Muscle of arm (tissue), 12 donors: Measurements from ENCODE around the gene MEF2D. TPM values are rescaled to one million over a fixed set of nuclear protein-coding genes. Genes with fewer than 3 reads are reported as not detected.

Source experiments
- DNase-seq: peaks from one replicate; pipeline ENCODE4 v3.0.0-alpha.2; 2013
- polyA plus RNA-seq, 12 donors: library from polyadenylated mRNA; unstranded; fragments of 120-200 nt; gene quantifications; one replicate each; pipeline ENCODE4 v1.2.1, GENCODE V29; 2013; ENCODE audit not compliant: insufficient read length in 12 of 12

Gene MEF2D
- polyA plus RNA-seq, 12 donors: 44.4 to 95.3 (median 69.1) TPM; not detected in 1

DNA sequence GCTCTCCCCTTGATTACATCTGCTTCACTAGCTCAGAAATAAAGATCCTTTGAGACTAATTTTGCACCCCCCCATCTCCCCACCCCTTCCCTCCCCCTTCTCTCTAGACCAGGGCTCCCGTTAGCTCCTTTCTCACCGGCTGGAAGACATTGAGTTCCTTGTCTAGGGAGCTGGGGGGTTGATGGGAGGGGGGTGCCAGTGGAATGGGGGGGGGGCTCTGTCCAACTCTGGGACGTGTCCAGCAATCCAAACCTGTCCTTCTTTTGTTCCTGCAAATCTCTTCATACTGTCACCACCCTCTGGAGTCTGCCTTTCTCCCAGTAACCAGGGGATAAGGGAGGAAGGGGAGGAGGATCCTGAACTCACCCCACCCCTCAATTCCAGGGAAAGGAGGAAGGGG, 69.7 kb downstream of the MEF2D start:
- no peak for DNase-seq

DNA sequence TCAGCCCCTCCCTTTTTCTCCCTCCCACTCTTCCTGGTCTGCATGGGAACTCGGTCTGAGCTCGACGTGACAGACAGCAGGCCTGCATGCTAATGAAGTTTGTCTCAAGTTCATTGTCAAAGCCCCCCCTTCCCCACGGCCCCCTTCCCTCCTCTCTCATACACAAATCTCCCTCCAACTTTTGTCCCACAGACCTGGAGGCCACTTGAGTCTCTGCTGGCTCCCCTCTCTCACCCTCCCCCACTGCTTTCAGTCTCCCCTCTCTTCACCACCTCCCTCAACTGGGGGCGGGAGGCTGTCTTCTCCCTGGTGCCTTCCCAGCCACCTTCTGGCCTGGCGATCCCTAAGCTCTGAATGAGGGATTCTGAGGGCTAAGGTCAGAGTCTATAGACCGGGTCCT, 70.3 kb downstream of the MEF2D start:
- DNase-seq: no peak

DNA sequence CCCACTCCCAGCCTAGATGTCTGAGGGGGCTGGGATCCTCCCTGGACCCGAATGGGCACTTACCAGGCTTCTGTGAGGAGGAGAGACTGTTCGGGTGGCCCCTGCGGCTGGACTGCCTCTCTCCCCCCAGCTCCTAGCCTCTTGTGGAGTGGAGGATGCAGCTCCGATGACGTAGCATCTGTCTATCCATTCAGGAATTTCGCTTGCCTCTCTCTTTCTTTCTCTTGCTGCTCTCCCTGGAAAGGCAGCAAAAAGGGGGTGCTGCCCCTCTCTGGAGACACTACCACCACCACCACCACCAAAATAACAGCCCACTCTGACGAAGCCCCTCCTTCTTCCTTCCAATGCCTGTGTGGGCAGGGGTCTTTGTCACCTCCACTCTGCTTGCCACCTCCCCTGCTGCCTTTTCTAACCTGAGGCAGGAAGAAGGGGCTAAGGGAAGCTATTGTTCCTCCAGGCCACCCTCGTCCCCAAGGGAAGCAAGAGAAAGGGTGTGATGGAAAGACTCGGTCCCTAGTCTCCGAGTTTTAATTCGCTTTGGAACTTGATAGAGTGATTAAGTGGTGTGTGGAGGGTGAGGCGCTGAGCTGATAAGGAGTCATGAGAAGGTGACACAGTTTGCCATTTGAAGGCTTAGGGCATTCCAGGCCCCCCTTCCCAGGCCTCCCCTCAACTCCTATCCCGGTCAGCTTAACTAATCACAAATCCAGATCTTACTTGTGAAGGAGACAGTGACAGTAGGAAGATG, 71.1 kb downstream of the MEF2D start:
- DNase-seq: no peak

DNA sequence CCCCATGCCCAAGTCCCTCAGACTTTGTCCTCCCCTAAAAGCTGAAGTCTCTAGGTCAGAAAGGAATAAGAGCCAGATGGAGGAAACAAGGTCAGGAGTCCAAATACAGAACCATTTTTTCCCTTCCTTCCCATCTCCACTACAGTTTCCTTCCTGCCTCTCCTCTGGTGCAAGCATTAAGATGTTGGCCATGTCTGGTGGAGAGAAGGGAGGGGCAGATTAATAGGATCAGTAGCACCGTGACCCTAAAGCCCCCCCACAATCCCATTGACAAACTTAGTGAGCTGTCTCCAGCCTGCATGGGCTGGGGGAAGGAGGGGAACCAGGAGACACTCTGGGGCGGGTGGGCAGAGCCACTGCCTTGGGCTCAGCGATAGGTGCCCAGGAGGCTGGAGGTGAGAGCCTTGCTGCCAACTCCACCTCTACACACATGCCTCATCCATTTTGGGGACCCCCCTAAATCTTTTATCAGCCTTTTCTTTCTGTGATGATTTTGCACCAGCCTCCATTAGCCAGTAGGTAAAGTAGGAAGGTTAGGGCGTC, 71.8 kb downstream of the MEF2D start:
- no peak for DNase-seq

DNA sequence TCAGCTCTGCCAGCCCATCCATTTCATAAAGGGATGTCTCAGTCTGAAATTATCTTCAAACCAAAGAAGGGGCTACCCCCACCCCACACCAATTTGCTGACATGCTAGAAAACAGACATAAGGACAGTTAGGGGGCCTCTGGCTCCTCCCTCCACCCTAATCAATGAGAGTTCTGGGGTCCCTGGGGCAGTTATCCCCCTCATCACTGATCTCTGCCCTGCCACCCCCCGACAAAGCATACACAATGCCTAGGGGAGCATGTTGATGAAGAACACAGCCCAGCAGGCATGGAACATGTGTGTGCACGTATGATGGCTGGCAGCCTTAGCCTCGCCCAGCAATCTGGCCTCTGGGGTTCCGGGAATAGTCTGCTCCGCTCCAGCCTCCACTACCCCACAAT, 72.6 kb downstream of the MEF2D start:
- no peak for DNase-seq

GRCh38 chr1:156425943-156426342, 74.6 kb downstream of the MEF2D start:
- DNase-seq: no peak

- DNase-seq: no peak
These were observed 75.7 kb downstream of the MEF2D start for GRCh38 chr1:156424806-156425432.

- DNase-seq: no peak
These were observed 76.9 kb downstream of the MEF2D start for GRCh38 chr1:156423422-156424352.

GRCh38 chr1:156422602-156423091, 77.9 kb downstream of the MEF2D start:
- DNase-seq: no peak

- no peak for DNase-seq
These were observed 78.5 kb downstream of the MEF2D start for GRCh38 chr1:156421939-156422601.

- DNase-seq: peak; percentile 66
These were observed 79.3 kb downstream of the MEF2D start for GRCh38 chr1:156421062-156421938.

DNA sequence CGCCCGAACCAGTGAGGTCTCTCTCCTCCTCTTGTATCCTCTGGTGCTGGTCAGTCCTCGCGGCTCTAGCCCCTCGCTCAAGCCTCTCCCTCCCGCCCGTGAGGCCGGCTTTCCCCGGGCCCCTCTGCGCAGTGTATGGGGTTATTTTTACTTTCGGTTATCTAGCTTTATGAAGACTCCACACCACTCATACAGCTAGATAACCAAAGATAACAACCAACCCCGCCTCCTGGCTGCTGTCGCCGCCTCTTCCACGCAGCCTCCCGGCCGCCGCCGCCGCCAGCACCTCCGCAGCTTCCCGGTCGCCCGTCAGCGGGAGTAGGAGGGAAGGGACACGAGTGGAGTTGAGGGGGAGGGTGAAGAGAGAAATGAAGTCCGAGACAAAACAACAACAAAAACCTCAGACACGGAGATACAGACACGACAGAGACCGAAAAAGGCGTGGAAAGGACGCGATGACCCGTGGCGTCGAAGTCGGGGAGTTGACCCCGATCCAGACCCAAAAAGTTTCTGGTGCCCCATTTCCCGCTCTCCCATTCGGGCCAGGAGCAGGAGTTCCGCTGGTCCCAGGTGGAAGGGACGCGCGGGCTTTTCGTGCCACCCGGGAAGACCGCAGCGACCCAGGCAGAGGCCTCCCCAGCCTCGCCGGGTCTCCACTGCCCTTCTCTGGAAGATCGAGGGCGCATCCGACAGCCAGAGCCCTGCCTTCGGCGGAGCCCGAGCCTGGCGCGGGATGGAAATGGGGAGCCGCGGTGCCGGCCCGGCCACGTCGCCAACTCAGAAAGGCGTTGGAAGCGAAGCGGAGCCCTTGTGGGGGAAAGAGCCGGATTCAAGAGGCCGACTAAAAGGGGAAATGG, 80.1 kb downstream of the MEF2D start:
- DNase-seq: no peak

GRCh38 chr1:156419854-156420204, 80.7 kb downstream of the MEF2D start:
- no peak for DNase-seq

DNA sequence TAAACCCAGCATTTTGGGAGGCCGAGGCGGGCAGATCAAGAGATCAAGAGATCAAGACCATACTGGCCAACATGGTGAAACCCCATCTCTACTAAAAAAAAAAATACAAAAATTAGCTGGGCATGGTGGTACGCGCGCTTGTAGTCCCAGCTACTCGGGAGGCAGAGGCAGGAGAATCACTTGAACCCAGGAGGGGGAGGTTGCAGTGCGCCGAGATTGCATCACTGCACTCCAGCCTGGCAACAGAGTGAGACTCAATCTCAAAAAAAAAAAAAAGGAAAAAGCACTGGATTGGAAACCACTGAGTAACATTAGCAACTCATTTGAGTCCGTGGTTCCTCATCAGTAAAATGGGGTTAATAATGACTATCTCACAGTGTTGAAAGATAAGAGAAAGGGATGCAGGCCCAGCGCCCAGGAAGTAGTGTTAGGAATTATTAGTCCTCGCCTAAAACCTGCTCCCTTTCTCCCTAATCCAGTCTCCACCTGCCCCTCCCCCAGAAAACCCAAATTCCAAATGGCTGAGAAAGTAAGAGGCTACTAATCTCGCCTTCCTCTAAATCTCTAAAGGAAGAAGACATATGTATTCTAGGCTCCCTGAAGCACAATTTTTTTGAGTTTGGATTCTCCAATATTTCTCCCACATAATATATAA, 82.0 kb downstream of the MEF2D start:
- DNase-seq: no peak

DNA sequence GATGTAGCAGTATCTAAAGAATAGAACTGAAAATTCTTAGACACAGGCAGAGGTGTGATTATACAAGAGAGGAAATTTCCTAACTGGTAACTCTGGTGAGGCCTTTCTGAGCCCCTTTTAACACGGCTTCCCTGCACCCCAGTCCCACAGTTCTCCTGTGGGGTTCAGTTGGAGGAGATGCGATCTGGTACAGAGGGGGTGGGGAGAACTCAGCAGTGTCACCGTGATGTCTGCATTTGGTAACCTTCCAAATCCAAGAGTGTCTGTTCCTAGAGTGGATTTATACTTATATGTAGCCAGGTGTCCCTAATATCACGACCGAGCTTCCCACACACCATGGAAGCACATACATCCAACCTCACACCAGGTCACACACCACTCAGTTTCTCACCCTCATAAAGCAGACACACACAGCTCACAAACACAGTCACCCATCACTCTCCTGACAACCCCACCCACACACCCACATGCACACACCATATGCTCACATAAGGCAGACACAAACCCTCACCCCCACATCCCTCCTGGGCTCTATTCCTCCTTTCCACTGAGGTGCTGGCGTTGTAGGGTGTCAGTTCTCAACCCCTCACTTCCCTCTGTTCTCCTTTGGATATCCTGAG, 83.1 kb downstream of the MEF2D start:
- no peak for DNase-seq

DNA sequence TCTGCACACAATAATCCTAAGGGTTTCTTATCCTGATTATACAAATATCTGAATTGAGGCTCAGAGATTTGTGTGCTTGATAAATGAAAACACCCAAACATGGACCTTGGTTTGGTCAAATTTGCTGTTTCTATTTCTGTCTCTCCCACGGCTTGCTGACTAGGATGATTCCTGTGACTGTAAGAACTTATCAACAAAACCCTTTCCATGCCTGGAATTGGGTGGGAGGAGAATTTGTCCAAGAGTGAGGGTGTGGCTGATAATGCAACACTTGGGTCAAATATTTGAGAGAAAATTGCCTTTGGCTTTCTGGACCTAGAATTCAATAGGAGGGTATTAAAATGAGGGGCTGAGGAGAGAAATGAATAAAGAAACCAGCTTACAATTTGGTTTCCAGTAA, 83.6 kb downstream of the MEF2D start:
- no peak for DNase-seq

- no peak for DNase-seq
These were observed 86.0 kb downstream of the MEF2D start for GRCh38 chr1:156414461-156415064.
